Tibial nerve (tissue), 4 donors: ENCODE data around the gene METTL14. TPM values are rescaled to one million over a fixed set of nuclear protein-coding genes. Genes with fewer than 3 reads are reported as not detected.

Experiments used
- DNase-seq, 2 donors: peaks; one replicate each; pipeline ENCODE4 v3.0.0-alpha.2; 2019; ENCODE audit warnings: low spot score in 2 of 2
- H3K27ac ChIP-seq, 4 donors: fragments of 200-600 bp; sonication (generic) in 3 of 4; one replicate each; pipeline ENCODE4 v1.5.1; 2017 to 2019; ENCODE audit warnings: mild to moderate bottlenecking in 1 of 4
- H3K27me3 ChIP-seq, 2 donors: fragments of 200-600 bp; sonication (generic) in 1 of 2; one replicate each; pipeline versions ENCODE4 v1.5.1 to v1.6.0; 2017 to 2019
- H3K36me3 ChIP-seq, 3 donors: fragments of 200-600 bp; sonication (generic); one replicate each; pipeline ENCODE4 v1.5.1; 2018 to 2019
- H3K4me1 ChIP-seq, 4 donors: fragments of 200-600 bp; sonication (generic) in 3 of 4; one replicate each; pipeline ENCODE4 v1.5.1; 2017 to 2019
- H3K4me3 ChIP-seq, 4 donors: fragments of 200-600 bp; sonication (generic) in 3 of 4; one replicate each; pipeline ENCODE4 v1.5.1; 2017 to 2019; ENCODE audit warnings: mild to moderate bottlenecking in 1 of 4, moderate library complexity in 1 of 4
- H3K9me3 ChIP-seq, 4 donors: fragments of 200-600 bp; sonication (generic) in 3 of 4; one replicate each; pipeline ENCODE4 v1.5.1; 2017 to 2019
- EP300 ChIP-seq, 2 donors: sonication (generic); formaldehyde crosslinking; IDR thresholded peaks; one replicate each; pipeline ENCODE4 v1.6.1; 2017; ENCODE audit warnings: antibody characterized with exemption in 2 of 2, mild to moderate bottlenecking in 1 of 2
- POLR2A ChIP-seq, 2 donors: fragments of 450-650 bp; IDR thresholded peaks; one replicate each; pipeline ENCODE4 v1.6.1; 2017; ENCODE audit warnings: antibody characterized with exemption in 2 of 2, mild to moderate bottlenecking in 2 of 2, moderate library complexity in 2 of 2
- WGBS, 2 donors: methylation state at CpG; one replicate each; pipeline ENCODE4 v1.1.5; 2018; 5-methylcytosine and 5-hydroxymethylcytosine counted together
- total RNA-seq, 4 donors: library from RNA; depleted of rRNA; stranded (reverse); fragments of >200 nt; gene quantifications; one replicate each; pipeline ENCODE4 v1.1.0, GENCODE V29; 2016
- TF ChIP-seq, protein P1 (sequence below), 5 experiments: fragments of 200-600 bp in 3 of 5; fragments of 450-650 bp in 2 of 5; sonication (generic) in 3 of 5; IDR thresholded peaks; one replicate each; pipeline ENCODE4 v1.5.1; 2016 to 2019; ENCODE audit warnings: antibody characterized with exemption in 5 of 5, mild to moderate bottlenecking in 3 of 5, moderate library complexity in 2 of 5

Gene METTL14
- total RNA-seq, 4 donors from 2014 or later, result 39.2 to 73.8 (median 68.1) TPM

DNA sequence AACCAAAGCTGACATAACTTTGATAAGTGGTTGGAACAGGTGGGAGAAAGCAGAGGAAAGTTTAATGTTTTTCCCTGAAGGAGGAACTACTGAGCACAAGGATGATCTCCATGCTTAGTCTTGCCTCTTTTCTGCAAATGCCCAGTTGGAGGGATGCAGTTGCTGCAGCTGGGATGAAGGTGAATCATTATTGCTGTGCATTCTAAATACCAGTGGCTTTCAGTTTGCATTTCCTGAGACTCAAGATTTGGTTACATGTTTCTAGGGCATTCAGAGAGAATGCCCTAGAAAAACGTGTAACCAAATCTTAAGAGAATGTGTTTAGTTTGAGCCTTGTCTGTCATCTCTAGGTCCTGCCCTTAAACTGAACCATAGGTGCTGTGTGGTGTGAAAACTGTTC lies 42.2 kb downstream of the METTL14 start:
- H3K27me3 ChIP-seq, result no peaks in the 10 kb centered on the region
- no peaks in the 10 kb centered on the region for H3K4me1 ChIP-seq
- TF ChIP-seq EP300 (IDR thresholded peaks at IDR 0.05), result no peak
- TF ChIP-seq POLR2A (IDR thresholded peaks at IDR 0.05), result no peak
- TF ChIP-seq, protein P1, sequence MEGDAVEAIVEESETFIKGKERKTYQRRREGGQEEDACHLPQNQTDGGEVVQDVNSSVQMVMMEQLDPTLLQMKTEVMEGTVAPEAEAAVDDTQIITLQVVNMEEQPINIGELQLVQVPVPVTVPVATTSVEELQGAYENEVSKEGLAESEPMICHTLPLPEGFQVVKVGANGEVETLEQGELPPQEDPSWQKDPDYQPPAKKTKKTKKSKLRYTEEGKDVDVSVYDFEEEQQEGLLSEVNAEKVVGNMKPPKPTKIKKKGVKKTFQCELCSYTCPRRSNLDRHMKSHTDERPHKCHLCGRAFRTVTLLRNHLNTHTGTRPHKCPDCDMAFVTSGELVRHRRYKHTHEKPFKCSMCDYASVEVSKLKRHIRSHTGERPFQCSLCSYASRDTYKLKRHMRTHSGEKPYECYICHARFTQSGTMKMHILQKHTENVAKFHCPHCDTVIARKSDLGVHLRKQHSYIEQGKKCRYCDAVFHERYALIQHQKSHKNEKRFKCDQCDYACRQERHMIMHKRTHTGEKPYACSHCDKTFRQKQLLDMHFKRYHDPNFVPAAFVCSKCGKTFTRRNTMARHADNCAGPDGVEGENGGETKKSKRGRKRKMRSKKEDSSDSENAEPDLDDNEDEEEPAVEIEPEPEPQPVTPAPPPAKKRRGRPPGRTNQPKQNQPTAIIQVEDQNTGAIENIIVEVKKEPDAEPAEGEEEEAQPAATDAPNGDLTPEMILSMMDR (IDR thresholded peaks at IDR 0.05), result no peak
- peaks cover 0 to 92% (median 2%) of the 10 kb centered on the region in 3 donors for H3K36me3 ChIP-seq
- no peak for DNase-seq
- no peak overlapping the region for H3K4me3 ChIP-seq
- WGBS, 2 donors, result 65 to 75% methylated on average over 1 of the region's 1 CpG
- H3K9me3 ChIP-seq, result no peaks in the 10 kb centered on the region
- H3K27ac ChIP-seq, result no peak overlapping the region

DNA sequence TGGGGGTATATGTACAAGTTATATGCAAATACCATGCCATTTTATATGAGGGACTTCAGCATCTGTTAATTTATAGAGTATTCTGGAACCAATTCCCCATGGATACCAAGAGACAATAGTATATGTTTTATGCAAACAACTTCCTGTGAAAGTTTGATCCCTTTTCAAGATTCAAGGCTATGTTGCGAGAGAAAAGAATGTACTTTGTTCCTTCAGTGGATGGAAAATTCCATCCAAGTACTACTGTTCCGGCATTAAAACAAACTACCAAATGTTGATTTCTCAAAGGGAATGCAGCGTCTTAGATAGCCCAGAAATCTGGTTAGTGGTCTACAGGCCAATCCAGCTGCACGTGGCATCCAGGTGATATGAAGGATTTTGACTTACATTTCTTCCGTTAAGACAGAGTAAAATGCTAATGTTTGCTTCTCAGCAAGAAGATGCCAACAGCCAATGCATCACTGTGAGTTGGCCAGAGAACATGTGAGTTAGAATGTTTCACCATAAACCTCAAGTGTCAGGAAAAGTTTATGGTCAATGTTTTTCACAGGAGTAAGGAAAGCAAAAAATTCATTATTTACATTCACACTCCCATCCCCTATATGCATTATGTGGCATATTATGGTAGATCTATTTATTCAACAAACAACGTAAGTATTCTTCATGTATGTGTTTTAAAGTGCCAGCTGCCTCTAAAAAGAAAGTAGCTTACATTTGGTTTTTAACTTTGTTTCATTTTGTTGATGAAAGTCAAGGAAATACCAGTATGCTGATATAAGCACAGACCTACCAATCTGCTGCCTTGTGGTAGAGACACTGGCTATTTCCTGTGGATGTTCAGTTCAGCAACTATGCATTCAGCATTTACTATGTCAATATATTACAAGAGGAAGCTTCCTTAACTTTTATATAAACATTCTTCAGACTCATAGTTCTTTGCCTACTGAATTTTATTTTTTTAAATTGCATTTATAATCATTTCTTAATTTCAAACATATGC lies 44.4 kb downstream of the METTL14 start:
- DNase-seq, result no peak
- peaks cover 0 to 3% (median 0%) of the 10 kb centered on the region in 4 donors for H3K4me1 ChIP-seq
- H3K4me3 ChIP-seq, result no peak overlapping the region
- H3K36me3 ChIP-seq, result peaks cover 0 to 89% (median 2%) of the 10 kb centered on the region in 3 donors
- no peak overlapping the region for H3K27ac ChIP-seq
- no peaks in the 10 kb centered on the region for H3K27me3 ChIP-seq
- no peaks in the 10 kb centered on the region for H3K9me3 ChIP-seq
- TF ChIP-seq, protein P1 (IDR thresholded peaks at IDR 0.05), result no peak
- TF ChIP-seq EP300 (IDR thresholded peaks at IDR 0.05) (no peak), POLR2A (IDR thresholded peaks at IDR 0.05) (no peak)
- 84 to 87% methylated on average over 6 of the region's 6 CpGs for WGBS, 2 donors

DNA sequence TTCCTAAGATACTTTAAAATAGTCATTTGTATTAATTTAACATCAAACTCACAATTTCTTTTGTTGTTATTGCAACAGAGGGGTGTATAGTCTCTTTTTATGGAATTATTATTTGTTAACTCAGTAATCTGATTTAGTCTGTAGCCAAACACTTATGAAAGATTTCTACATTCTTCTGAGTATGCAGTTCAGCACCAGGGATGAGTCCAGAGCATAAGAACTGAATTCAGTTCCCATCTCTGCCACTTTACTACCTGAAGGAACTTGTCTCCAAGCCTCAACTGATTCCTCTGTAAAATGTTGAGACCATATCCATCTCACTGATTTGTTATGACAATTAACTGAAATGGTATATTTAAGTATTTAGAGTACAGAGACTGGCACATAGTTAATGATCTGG lies 45.5 kb downstream of the METTL14 start:
- TF ChIP-seq EP300 (IDR thresholded peaks at IDR 0.05) (no peak), POLR2A (IDR thresholded peaks at IDR 0.05) (no peak)
- TF ChIP-seq, protein P1 (IDR thresholded peaks at IDR 0.05), result no peak
- no peak for DNase-seq
- Histone ChIP-seq H3K36me3 (peaks cover 0 to 79% (median 2%) of the 10 kb centered on the region in 3 donors), H3K27ac (no peak overlapping the region), H3K4me3 (no peak overlapping the region), H3K9me3 (no peaks in the 10 kb centered on the region), H3K4me1 (peaks cover 0 to 7% (median 0%) of the 10 kb centered on the region in 4 donors), H3K27me3 (no peaks in the 10 kb centered on the region)

DNA sequence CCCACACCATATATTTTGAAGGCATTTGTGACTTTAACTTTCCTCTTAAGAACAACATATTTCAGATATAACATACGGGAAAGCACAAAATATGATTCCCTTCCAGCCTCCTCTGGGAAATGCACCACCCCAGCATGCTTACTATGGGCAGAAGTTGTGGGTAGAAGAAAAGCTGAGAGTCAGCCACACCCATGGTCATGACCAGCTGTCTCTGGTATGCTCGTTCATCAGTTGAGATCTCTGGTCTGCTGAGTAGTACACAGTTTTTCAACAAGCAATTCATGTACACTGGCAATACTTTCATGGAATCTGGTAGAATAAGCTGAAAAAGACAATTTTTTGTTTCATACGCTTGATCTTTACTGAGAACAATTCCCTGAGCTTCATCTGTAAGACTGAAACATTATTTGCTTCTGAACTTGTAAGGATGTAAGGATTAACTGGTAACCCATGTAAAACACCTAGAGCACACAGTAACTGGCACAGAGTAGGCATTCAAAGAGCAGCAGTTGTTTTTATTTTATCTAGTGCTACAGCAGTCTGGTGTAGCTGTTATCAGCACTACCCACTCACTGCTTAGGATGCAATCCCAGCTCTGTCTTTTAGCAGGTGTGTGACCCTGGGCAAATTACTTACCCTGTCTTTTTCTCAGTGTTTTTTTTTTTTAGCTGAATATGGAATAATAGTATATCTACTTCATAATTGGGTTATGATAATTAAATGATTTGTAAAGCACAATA lies 47.6 kb downstream of the METTL14 start:
- Histone ChIP-seq H3K4me3 (no peak overlapping the region), H3K27me3 (no peaks in the 10 kb centered on the region), H3K27ac (no peak overlapping the region), H3K4me1 (peaks cover 0 to 7% (median 0%) of the 10 kb centered on the region in 4 donors), H3K9me3 (no peaks in the 10 kb centered on the region), H3K36me3 (peaks cover 0 to 76% (median 2%) of the 10 kb centered on the region in 3 donors)
- whole genome bisulfite sequencing, 2 donors, result 42 to 50% methylated on average over 3 of the region's 3 CpGs
- DNase-seq, result no peak
- TF ChIP-seq, protein P1 (IDR thresholded peaks at IDR 0.05), result no peak
- TF ChIP-seq EP300 (IDR thresholded peaks at IDR 0.05) (no peak), POLR2A (IDR thresholded peaks at IDR 0.05) (no peak)
